GM19452 (cell line): ENCODE results near the gene PIAS4.

Source experiments
- ATAC-seq: cut with Tn5 transposase; IDR thresholded peaks from one replicate; pipeline ENCODE4 v1.9.1; 2021; ENCODE audit not compliant: unreplicated experiment

Gene PIAS4

DNA sequence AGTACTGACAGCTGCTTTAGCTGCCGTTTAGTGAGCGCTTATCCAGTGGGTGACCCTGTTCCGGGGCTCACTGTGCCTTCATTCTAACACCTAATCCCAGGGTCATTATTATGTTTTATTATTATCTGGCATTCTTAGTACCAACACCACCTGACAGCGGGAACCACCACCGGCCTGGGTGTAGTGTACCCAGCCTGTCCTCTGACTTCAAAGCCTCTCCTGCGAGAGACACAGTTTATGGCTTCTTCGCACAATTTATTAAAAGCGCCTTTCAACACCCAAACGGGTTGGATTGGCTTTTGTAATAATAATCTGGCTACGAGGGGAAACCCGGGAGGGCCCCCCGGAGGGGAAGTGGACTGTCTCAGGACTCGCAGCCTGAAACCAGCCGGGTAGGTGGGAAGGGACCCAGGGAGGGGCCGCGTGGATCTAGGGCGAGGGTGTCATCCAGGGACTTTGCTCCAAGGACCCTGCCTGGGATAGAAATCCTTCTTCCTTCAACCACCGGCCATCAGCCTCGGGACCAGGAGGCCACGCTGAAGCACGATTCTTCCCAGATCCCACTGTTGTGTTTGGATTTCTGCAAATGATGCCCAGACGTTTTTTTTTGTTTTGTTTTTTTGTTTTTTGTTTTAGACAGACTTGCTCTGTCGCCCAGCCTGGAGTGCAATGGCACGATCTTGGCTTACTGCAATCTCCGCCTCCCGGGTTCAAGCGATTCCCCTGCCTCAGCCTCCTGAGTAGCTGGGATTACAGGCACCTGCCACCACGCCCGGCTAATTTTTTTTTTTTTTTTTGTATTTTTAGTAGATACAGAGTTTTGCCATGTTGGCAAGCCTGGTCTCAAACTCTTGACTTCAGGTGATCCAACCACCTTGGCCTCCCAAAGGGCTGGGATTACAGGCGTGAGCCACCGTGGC, 60.8 kb downstream of the PIAS4 start:
- no peak for ATAC-seq

DNA sequence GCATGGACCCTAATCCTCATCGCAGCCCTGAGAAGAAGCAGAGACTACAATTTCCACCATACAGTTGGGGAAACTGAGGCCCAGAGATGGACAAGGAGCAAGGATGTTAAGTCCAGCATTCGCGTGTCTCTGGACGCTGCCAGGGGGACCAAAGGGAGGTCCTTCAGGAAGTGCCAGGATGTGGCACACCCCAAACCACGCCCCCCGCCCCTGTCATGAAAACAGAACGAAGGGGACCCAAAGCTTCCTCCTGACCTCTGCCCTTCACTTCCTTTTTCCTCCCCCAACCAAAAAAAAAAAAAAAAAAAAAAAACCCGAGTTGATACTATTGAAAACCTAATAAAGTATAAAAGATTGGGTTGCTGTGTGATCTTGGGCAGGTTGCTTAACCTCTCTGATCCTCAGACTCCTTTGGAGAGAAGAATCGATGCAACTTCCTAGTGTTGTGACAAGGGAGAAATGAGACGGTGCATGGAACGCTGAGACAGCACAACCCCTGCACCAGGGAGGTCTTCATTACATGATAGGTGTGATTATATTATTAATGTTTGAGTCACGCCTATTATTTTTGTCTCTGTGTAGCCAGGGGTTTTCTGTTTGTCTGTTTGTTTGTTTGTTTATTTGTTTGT, 61.9 kb downstream of the PIAS4 start:
- ATAC-seq: no peak

DNA sequence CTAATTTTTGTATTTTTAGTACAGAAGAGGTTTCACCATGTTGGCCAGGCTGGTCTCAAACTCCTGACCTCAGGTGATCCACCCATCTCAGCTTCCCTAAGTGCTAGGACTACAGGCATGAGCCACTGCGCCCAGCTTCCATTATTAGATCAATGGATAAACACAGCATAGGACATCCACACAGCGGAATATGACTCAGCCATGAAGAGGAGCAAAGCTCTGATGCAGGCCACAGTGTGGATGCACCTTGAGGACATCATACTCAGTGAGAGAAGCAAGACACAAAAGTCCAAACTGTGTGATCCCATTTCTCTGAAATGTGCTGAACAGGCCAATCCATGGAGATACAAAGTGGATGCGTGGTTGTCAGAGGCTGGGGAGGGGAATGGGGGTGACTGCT, 64.1 kb downstream of the PIAS4 start:
- no peak for ATAC-seq

DNA sequence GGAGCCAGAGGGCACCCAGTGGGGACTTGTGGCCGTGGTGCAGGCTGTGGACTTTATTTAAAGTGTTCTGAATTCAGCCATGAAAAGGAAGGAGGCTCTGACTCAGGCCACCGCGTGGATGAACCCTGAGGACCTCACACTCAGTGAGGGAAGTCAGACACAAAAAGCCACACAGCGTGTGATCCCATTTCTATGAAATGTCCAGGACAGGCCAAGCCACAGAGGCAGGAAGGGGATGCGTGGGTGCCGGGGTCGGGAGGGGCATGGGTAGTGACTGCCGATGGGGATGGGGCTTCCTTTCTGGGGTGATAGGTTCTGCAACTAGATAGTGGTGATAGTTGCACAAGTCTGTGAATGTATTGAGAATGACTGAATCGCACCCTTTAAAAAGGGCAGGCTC, 67.8 kb downstream of the PIAS4 start:
- no peak for ATAC-seq

DNA sequence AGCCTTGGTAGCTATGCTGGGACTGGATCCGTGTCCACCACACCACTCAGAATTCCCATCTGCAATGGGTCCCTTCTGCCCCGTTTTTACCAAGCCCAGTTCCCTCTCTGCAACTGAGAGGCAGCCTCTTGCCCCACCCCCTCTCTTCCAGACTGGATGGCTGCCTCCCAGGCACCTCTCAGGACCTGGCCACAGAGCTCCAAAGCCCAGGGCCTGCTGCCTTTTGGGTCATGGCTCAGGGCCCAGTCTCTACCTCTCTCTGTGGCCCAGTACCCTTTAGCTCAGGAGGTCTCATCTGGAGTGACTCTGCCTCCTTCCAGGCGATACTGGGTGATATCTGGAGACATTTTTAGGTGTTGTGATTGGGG, 69.5 kb downstream of the PIAS4 start:
- no peak for ATAC-seq

DNA sequence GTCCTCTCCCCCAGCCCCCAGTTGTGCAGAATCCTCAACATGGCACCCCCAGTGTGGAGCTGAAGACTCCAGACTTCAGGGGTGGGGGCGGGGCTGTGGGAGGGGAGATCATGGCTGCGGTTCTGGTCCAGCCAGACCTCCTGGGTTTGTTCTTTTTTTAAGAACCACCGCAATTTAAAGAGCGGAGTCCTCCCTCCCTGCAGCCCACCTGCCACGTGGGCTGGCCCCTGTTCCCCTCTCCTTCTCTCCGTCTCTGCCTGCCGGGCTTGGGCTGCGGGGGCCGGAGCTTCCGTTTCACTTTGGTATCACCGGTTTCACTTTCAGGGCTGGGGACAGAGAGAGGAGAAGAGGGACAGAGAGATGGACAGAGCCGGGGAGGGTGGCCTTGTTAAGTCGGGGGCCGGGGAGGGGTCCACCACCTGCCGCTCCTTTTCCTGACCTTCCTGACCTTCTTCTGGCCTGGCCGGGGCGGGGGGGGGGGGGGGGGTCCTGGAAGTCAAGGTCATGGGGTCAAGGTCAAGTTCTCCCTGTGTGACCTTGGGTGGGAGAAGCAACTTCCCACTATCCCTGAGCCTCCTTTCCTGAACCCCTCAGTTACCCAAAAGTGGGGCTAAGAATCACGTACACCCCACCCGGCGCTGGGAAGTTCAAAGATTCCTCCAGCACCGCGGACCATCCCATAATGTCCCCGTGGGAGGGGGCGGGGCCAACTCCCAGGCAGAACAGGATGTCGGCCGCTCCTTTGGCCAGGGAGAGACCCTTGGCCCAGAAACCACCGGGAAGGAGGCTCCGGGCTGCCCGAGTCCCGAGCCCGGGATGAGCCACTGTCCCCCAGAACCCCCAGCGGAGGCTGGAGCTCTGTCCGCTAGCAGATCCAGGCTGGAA, 70.5 kb downstream of the PIAS4 start:
- no peak for ATAC-seq

DNA sequence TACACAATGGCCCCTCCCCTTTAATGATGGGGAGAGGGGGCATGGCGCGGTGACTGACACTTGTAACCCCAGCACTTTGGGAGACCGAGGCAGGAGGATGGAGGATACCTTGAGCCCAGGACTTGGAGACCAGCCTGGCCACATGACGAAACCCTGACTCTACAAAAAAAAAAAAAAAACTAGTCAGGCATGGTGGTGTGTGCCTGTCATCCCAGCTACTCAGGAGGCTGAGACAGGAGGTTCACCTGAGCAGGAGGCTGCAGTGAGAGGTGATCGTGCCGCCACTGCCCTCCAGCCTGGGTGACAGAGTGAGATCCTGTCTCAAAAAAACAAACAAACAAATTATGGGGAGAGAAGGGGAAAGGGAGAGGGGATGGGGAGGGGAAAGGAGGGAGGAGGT, 72.9 kb downstream of the PIAS4 start:
- no peak for ATAC-seq

DNA sequence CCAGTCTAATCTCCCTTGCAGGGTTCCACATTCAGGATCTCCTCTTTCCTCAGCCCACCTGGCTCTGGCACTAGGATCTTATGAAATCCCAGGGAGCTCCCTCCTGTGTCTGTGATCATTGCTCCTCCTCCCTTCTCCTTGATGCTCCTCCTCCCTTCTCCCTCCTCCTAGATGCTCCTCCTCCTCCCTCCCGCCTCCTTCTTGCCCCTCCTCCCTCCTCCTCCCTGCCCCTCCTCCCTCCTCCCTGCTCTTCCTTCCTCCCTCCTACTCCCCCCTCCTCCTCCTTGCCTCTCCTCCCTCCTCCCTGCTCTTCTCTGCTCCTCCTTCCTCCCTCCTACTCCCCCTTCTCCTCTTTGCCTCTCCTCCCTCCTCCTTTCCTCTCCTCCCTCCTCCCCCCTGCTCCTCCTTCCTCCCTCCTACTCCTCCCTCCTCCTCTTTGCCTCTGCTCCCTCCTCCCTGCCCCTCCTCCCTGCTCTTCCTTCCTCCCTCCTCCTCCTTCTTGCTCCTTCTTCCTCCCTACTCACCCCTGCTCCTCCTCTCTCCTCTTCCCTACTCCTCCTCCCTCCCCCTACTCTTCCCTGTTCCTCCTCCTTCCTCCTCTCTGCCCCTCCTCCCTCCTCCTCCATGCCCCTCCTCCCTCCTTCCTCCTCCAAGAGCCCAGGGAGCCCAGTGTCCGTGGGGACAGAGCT, 74.0 kb downstream of the PIAS4 start:
- ATAC-seq: no peak

DNA sequence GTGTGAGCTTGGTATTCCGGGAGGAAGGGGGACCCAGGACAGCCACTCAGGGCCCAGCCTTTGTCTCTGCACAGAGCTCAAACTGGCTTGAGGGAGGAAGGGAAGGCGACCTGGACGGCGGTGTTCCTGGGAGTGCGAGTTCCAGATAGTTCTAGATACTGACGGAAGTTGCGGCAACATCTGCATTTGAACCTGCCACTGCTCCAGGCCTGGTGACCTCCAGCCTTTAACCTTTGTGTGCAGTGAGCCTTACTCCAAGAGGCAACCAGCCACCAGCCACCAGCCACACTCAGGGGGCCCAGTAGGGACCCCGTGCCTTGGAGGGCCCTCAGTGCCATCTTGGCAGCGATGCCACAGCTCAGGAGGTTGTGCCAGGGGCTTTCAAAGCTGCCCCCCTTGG, 74.6 kb downstream of the PIAS4 start:
- no peak for ATAC-seq

DNA sequence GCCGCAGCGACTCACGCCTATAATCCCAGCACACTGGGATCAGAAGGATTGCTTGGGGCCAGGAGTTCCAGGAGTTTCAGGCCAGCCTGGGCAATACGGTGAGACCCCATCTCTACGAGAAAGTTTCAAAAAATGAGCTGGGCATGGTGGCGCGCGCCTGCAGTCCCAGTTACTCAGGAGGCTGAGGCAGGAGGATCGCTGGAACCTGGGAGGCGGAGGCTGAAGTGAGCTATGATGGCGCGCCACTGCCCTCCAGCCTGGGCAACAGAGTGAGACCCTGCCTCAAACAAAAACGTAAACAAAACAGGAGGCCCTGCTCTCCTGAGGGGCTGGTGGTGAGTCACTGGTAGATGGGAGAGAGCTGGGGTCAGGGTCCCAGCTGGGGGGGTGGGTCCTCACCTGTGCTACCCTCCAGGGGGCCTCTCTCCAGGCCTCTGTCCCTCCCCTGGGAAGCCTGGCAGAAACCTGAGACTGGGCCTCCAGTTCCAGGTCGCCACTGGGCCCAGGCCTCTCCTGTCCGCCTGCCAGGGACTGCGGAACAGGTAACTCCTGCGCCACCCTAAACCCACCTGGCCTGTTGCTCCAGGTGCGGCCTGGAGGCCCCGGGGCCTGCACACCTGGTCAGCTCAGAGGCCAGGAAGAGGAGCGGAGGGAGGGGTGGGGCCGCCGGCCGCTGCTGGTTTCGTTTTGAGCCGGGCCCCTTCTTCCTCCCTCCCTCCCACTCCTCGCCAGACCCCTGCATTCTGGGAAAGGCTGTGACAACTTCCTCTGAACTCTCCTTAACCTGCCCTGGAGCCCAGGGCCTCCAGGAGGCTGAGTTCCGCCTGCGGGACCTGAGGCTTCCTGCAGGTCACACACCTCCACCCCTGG, 76.4 kb downstream of the PIAS4 start:
- no peak for ATAC-seq

DNA sequence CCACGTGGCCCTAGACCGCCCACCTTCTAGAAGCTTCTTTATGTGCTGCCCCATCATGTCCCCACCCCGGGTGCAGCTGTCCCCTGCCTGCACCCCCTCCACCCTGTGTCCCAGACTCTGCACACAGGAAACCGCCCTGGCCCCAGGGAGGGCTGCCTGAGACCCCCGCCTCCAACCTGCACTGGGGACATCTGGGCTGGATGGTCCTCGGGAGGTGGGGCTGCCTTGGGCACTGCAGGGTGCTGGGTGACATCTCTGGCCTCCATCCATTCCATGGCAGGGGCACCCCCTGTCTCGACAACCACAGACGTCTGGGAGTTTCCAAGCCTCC, 77.0 kb downstream of the PIAS4 start:
- ATAC-seq: no peak

DNA sequence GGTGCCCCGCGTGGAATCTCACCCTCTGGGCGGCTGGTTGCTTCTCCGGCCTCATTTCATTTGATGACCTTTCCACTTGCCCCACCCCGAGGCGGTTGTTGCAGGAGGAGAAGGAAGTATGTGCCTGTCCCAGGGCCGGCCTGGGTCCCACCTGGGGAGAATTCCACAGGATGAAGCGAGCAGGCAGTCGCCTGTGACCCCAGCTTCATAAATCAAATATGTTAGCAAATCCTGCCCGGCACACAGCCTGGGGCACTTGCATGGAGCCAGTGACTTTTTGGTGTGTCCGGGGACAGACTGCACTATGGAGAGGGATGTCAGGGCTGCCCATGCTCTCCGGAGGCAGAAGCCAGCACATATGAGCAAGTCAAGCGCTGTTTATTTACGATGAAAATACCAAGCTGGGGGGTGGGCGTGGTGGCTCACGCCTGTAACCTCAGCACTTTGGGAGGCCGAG, 78.9 kb downstream of the PIAS4 start:
- ATAC-seq: no peak

DNA sequence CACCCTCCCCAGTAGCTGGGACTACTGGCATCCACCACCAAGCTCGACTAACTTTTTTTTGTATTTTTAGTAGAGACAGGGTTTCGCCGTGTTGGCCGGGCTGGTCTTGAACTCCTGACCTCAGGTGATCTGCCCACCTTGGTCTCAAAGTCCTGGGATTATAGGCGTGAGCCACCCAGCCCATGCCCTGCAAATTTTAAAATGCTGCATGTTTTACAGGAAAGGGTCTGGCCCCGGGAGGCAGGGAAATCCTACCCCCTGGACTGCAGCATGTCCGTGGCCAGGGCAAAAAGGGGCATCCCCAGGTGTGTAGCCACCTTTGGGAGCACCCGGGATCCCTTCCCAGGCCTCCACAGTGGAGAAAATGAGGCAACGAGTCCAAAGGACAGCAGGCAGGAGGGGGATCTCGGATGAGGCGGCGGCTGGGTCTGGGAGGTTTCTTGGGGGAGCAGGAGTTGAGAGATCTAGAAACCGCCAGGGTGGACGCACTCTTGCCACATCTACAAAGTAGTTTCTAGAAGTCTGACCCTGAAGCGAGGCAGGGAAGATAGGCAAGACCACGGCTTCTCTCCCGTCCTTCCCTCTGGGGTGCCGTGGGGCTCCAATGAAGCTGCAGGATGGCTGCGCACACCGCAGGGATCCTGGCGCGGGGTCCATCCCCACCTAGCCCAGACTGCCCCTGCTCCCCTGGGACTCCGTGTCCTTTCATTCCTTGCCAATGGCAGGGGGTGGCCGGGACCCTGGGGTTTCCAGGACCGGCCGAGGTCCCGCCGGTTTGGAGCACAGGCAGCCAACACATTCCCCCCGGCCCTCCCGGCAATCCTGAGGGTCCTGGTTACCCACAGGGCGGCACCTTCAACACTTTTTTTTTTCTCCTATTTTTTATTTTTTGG, 80.5 kb downstream of the PIAS4 start:
- no peak for ATAC-seq

DNA sequence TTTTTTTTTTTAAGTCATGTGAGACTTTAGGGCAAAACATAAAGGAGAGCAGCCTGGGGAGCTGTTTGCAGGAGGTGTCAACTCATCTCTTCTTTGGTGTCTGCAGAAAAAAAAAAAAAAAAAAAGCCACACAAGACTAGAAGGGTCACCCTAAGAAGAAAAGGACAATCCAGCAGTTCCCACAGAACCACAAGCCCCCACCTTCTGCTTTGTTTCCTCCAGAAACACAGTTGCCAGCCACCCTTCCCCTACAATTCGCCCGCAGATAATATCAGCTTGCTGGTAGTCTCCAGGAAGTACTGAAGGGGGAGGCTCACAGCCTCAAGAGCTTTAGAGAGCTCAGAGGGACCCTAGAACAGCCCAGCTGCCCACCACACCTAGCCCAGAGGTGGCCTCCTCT, 81.4 kb downstream of the PIAS4 start:
- no peak for ATAC-seq
